Kidney capillary endothelial cell (primary cell): ENCODE measurements around the gene METTL1.

Experiments
- DNase-seq: peaks from one replicate; pipeline ENCODE4 v3.0.0-alpha.2; 2018; ENCODE audit warnings: low spot score

METTL1 gene

DNA sequence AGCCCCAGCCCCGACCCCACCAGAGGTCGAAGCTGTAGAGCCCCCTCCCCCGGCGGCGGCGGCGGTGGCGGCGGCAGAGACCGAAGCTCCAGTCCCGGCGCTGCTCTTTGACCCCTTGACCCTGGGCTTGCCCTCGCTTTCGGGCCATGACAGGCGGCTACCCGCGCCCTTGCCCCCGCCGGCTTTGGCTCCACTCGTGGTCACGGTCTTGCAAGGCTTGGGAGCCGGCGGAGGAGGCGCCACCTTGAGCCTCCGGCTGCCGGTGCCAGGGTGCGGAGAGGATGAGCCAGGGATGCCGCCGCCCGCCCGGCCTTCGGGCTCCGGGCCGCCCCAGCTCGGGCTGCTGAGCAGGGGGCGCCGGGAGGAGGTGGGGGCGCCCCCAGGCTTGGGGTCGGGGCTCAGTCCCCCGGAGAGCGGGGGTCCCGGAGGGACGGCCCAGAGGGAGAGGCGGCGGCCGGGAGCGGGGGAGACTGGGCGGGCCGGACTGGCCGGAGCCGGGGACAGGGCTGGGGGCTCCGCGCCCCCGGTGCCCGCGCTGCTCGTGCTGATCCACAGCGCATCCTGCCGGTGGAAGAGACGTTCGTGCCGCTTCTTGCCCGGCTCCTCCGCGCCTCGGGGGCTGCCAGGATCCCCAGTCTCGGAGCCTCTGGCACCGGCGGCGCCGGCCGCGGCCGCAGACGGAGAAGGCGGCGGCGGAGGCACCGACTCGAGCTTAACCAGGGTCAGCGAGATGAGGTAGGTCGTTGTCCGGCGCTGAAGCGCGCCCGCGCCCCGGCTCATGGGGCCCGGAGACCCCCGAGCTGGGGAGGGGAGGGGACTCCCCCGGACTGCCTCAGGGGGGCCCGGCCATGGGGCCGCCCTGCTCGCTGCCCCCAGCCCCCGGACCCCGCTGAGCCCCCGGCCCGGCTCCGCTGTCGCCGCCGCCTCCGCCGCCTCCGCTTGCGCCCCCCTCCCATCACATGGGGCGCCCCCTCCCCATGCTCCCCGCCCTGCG is 34.1 kb downstream of the METTL1 start:
- DNase-seq, result no peak

GRCh38 chr12:57736741-57737466 is 35.0 kb downstream of the METTL1 start:
- DNase-seq, result no peak

DNA sequence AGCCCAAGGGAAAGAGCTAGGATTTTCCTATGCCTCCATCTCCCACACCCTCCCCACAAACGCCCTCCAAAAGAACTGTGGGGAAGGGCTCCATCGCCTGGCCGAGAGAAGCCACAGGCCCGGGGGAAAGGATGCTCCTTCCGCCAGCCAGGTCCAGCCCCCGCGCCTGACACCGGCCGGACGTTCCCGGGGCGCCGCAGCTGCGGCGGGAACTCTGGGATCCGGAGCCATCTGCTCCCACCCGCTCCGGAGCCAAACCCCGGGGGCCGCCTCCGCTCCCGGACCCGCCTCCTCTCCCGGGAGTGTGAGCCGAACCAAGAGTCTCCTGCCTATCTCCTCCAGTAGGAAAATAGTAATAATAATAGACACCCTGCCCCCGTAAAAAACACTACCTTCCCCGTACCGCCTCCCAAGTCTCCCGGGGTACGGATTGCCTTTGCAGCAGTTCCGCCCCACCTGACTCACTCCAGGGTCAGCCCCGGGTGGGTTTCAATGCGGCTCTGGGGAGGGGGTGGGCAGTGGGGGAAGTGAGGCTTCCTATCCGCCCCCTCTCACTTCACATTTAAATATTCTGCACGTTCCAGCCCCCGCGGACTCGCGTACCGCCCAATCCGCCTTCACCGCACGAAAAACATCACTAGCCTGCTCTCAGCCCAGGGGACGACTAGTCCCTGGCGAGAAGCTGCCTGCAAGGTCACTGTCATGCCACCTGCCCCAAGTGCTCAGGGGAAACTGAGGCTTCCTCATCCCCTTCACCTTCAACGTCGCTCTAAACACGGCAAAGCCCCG is 35.8 kb downstream of the METTL1 start:
- DNase-seq, result no peak

- DNase-seq, result no peak
These were observed 36.6 kb downstream of the METTL1 start for GRCh38 chr12:57735198-57735855.

- DNase-seq, result no peak
These were observed 37.3 kb downstream of the METTL1 start for GRCh38 chr12:57734591-57734990.

GRCh38 chr12:57733928-57734327 is 38.0 kb downstream of the METTL1 start:
- no peak for DNase-seq

GRCh38 chr12:57732726-57733593 is 38.9 kb downstream of the METTL1 start:
- DNase-seq, result no peak

GRCh38 chr12:57732270-57732669 is 39.6 kb downstream of the METTL1 start:
- no peak for DNase-seq

- DNase-seq, result no peak
These were observed 40.4 kb downstream of the METTL1 start for GRCh38 chr12:57731411-57732080.

DNA sequence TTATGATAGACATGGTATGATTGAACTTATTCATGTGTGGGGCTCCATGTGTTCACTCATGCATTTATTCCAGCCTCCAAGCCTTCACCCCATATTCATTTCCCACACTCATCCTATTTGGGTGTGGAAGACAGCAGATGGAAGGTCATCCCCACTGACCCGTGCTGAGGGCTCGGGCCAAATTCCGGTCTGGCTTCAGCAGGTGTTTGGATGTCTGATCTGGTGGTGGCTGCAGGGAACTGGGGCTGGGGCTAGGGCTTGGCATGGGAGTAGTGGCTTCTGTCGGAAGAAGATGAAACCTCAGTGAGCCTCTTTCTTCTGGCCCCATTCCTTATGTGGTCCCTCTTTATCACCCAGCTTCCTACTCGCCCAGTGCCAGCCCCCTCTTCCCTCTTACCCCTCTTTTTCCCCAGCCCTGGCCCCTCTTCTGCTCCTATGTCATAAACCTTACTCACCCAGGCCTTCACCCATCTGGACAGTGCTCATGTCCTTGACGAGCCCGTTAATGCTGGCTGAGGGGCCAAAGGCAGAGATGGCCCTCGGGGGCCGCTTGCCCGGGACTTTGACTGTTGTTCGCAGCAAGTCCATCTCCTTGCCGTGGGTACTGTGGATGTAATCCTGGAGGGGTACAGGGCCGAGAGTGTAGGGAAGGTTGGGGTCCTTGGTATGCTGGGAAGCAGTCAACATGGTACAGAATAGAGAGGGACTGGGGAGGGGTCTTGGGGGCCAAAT is 41.4 kb downstream of the METTL1 start:
- DNase-seq, result no peak

- no peak for DNase-seq
These were observed 42.5 kb downstream of the METTL1 start for GRCh38 chr12:57729321-57729844.

GRCh38 chr12:57727758-57728395 is 44.0 kb downstream of the METTL1 start:
- no peak for DNase-seq

GRCh38 chr12:57726884-57727757 is 44.8 kb downstream of the METTL1 start:
- no peak for DNase-seq

DNA sequence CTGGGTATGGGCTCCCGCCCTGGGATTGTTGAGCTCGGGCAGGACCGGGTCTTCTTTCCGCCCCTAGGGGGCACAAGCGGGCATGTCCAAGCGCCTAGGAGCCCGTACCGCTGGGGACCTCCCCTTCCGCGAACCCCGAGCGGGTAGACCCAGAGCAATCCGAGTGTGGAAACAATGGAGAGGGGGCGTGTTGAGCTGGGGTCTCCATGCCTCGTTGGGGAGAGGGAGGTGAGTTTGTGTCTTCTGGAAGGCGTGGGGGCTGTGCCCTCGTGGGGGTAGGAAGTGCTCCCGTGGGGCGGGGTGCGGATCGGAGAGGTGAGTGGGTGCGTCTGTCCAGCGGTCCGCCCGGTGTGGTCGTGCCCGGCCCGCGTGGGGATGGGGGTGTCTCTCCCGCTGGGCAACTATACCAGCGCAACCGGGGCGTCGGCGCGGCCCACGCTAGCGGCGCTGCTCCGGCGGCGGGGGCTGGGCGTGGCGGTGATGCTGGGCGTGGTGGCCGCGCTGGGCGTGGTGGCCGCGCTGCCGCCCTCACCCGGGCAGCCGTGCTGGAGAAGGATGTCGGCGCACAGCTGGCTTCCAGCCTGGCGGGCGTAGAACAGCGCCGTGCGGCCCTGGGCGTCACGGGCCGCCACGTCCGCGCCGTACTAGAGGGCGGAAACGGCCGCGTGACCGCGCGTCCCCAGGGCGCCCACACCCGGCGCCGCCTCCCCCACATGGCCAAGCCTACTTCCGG is 45.6 kb downstream of the METTL1 start:
- peak; percentile 80 for DNase-seq

DNA sequence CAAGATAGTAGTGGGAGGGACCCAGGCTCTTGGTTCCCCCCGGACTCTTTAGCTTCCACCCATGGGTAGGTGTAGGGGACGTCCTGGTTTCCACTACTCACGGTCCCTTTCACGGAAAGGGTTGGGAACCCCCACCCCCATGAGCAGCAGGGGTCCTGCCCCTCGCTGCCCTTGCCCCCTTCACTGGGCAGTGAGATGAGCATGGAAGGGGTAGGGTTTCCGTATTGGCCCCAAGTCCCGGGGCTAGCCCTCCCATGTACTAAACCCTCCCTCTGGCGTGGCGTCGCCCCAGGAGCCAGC is 46.1 kb downstream of the METTL1 start:
- no peak for DNase-seq

DNA sequence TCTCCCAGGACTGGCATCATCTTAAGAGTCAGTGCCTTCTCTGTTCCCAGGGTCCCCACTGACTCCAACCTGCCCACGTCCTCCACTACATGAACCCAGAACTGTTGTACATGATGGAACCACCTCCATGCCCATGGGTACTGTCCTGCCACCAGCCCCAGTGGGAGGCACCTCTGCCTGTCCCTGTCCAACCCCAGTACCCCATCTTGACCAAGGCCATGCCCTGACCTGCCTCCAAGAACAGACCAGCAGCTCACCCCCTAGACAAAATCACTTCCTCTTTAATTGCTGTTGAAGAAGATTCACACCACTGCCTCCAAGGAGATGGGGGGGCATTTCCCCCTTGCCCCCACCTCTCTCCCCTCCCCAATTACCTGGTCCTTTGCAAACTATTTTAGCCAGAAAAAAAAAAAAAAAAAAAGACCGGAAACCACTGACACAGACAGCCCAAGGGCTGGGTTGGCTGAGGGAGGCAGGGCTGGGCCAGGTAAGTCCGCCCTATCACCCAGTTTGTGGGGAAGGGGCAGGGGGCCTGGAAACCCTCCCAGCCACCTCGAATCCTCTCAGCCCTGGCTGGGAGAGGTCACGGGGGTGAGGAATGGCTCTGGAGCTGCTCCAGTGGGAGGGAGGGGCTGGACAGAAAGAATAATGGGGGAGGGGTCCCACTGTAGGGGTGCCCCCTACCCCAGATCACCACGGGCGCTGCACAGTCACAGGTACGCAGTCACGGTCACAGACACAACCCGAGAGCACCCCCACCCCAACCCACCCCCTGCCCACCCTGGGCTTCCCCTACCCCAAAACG is 46.8 kb downstream of the METTL1 start:
- no peak for DNase-seq
